ENCODE data around the gene SELENON. TPM values are rescaled to one million over a fixed set of nuclear protein-coding genes. Genes with fewer than 3 reads are reported as not detected.

SELENON gene, protein sequence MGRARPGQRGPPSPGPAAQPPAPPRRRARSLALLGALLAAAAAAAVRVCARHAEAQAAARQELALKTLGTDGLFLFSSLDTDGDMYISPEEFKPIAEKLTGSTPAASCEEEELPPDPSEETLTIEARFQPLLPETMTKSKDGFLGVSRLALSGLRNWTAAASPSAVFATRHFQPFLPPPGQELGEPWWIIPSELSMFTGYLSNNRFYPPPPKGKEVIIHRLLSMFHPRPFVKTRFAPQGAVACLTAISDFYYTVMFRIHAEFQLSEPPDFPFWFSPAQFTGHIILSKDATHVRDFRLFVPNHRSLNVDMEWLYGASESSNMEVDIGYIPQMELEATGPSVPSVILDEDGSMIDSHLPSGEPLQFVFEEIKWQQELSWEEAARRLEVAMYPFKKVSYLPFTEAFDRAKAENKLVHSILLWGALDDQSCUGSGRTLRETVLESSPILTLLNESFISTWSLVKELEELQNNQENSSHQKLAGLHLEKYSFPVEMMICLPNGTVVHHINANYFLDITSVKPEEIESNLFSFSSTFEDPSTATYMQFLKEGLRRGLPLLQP
- 10 to 100 TPM; 72.8 to 79.9 (median 74.1) TPM for polyA plus RNA-seq (ENCODE audit: insufficient read length in 3 of 3)

DNA sequence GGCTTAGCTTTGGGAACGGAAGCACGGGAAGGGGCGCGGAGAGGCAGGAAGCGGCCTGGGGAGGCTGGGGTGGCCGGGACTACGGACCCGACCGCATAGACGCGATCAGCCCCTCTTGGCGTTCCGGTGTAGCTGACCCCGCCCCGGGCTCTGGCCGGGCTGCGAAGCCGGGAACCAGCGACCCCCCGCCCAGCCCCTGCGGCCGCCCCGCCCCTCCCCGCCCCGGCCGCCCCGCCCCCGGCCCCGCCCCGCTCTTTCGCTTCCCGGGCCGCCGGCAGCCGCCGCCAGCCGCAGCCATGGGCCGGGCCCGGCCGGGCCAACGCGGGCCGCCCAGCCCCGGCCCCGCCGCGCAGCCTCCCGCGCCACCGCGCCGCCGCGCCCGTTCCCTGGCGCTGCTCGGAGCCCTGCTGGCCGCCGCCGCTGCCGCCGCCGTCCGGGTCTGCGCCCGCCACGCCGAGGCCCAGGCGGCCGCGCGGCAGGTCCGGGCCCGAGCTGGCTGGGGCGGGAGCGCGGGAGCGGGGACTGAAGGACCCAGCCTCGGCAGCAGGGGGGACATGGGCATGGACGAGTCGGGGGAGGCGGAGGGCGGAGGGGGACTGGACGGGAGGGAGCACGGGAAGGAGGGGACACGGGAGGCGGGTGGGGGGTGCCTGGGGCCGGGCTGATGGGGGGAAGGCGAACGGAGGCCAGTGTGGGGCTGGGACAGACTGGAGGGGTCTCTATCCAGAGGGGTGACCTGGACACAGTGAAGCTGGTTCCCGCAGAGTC lies at the start of gene SELENON:
TSS of gene SELENON (plus strand) at position 259 of the 768 bp plus-strand sequence. CDS start at position 297, 38 bp downstream.
- DNase-seq (ENCODE audit: low read depth in 3 of 3, low spot score in 2 of 3), result no peak

DNA sequence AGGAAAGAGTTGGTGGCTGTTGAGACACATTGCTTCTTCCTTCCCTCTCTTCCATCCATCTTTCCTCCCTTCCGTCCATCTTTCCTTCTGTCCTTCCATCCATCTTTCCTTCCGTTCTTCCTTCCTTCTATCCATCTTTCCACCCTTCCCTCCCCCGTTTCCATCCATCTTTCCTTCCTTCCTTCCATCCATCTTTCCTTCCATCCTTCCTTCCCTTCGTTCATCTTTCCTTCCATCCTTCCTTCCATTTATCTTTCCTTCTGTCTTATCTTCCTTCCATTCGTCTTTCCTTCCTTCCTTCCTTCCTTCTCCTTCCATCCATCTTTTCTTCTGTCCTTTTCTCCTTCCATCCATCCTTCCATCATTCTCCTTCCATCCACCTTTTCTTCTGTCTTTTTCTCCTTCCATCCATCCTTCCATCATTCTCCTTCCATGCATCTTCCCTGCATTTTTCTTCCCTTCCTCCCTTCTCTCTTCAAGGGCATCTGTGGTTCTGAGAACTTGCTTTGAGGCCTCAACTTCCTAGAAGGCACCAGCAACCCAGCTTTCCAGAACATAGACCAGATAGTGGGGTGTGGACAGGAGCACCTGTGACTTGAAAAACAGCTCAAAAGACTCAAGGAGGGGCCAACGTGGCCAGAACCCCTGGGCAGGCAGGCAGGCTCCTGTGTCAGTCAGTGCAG lies 48.9 kb upstream of the SELENON start:
- DNase-seq (ENCODE audit: low read depth in 3 of 3, low spot score in 2 of 3), result no peak

DNA sequence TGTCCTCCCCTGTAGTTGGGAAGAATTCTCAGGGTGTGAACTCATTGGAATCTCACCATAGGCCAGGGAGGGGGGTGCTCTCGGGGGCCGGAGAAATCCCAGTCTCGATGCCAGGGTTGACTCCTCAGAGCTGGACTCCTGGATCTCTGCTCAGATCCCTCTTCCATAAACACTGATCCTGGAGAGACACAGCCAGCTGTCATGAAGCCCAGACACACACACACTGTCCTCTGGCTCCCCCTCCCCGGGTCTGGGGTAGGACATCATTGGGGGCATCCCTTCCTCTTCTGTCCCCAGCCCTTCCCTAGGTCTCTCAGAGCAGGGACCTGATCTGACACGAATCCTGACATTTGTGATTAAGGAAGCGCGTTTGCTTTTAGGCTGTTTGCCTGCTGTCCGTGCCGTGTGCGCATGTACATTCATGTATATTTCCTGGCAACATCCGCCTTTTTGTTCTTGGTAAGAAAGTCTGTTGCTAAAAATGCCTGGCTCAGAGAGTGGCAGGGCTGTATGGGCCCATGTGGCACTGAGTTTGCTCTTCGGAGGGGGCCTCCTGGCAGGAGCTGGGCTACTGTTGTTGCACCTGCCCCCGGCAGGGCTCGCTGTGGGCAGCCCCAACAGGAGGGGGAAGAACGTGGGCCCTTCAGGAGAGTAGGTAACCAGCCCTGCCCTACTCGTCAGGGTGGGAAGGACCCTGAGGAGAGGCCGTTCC lies 45.4 kb upstream of the SELENON start:
- DNase-seq (ENCODE audit: low read depth in 3 of 3, low spot score in 2 of 3), result no peak

DNA sequence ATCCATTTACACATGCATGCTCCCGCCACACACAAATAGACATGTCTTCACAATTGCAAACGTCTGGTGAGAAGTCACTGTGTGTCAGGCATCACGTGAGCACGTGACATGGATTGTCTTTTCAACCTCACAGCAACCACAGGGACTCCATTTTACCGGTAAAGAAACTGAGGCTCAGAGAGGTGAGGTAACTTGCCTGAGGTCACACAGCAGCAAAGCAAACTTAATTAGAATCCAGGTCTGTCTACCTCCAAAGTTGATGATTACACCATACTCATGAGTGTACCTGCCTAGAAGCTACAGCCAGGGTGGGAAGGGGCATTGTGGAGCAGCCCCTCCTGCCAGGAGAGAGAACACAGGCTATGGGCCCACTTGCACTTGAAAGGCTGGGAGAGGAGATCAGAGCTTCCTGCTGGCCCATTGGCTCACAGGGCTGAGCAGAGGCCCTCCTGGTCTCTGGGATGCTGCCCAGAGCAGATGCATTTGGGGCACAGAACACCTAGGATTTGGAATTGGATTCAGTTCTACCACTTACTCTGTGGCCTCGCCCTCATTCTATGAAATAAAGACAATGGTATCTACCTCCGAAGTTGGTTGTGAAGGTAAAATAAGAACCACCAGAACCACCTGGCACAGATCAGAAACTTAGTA lies 44.4 kb upstream of the SELENON start:
- no peak for DNase-seq (ENCODE audit: low read depth in 3 of 3, low spot score in 2 of 3)

DNA sequence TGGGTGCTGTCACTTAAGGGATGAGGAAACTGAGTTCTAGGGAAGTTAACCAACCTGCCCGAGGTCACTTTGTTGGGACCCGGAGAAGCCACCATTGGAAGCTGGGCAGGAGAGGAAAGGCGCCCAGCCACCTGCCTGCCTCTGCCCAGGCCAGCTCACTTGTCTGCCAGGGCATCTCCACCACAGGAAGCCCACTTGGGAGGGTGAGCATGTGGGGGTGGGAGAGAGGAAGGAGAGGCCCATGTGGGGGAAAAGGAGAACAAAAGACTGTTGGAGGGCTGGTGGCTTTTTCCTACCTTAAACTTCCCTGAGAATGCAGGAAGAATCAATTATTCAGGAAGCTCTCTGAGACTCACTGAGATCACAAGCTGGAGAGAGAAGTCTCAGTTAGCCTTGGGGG lies 43.8 kb upstream of the SELENON start:
- DNase-seq (ENCODE audit: low read depth in 3 of 3, low spot score in 2 of 3), result no peak

DNA sequence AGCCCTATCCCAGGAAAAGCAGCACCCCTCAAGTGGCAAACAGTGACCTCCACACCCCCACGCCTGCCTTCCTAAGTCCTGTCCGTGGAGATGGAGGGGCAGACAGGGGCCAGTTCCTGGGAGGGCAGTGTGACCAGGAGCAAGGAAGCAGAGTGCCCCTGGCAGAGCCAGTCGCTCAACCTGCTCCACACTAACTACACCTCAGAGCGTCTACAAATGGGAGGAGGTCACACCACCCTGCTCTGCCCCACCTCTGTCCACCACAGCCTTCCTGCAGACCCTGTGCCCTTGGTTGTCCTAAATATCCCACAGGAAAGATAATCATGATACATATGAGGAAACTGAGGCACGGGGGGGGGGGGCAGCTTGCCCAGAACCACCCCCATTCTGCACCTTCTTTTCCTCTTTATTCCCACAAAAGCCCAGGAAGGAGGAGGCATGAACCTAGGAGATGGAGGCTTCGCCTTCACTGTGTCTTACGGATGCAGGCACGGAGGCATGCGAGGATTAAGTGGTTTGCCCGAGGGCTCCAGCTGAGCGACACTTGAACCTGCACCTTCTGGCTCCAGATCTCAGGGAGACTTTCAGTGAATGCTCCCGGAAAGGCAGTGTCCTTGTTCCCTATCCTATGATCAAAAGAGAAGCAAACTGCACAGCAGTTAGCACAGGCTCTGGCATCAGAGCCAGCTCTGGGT lies 42.7 kb upstream of the SELENON start:
- DNase-seq (ENCODE audit: low read depth in 3 of 3, low spot score in 2 of 3), result no peak

DNA sequence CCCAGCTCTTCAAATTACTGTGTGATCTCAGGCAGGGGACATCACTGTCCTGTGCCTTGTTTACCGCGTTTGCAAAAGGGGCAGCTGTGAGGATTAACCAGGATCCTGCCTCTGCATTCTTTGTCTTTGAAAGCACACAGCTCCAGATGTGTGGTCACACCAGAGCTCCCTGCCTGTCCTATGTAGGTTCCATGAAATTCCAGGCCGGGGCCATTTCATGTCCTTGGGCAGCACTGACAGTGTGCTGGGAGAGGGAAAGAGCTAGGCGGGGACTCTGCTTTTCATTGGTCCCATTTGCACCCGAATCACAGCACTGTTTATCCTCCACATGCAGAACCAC lies 42.2 kb upstream of the SELENON start:
- no peak for DNase-seq (ENCODE audit: low read depth in 3 of 3, low spot score in 2 of 3)

DNA sequence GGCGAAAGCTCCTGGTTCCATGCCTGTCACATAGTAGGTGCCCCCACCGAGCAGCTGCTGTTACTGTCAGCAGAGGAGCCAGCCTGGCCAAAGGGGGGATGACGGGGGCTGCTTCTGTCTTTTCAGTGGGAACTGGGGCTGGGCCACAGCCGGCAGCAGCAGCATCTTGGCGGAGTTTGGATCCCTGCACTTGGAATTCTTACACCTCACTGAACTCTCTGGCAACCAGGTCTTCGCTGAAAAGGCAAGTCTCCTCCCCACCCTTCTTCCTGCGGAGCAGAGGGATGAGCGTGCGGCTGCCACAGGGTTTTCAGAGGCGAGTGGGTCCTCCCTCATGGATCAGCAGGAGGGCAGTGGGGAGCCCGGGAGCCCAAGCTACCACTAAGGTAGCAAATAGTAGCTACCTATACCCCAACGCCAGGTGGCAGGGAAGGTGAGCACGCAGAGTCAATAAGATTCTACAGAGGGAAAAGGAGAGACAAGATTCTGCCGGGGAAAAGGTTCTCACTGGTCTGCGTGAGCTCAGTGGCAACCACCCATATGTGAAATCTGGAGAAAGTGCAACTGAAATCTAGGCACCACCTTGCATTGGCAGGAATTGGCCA lies 41.4 kb upstream of the SELENON start:
- no peak for DNase-seq (ENCODE audit: low read depth in 3 of 3, low spot score in 2 of 3)

DNA sequence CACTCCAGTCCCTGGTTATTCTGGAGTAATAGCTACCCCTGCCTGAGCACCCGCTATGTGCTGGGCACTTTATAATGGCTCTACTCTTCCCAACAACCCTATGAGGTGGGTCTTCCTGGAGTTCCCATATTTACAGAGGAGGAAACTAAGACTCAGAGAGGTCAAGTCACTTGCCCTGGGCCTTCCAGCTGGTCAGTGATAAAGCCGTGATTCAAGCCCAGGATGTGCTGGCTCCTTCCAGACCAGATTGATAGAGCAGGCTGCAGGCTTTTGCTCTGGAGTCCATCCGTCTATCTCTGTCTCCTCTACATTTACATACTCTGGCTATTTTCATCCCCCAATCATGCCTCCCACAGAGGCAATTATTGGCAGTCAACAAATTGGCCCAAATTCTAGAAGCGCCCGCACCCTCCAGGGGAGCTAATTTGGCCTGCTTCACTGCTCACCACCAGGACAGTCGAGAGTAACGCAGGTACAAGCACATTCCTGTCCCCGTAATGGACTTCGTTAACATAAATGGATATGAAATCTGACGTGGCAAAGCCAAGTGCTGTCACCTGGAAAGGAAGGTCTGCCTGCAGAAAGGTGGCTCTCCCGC lies 39.8 kb upstream of the SELENON start:
- no peak for DNase-seq (ENCODE audit: low read depth in 3 of 3, low spot score in 2 of 3)

DNA sequence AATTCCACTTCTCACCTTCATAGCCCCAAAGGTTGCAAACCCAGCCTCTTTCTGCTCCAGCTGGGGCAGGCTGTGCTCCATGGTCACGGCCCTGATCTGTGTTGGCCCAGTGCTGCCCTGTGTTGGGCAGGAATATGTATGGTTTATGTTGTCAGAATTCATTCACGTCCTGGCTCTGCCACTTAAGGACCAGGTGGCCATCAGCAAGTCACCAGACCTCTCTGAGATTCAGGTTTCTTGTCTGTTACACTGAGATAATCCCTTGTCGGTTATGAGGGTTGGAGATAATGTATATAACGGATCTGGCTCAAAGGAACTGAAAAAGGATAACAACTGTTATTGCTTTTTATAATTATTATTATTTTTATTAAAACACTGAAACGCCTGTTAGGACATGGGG lies 39.1 kb upstream of the SELENON start:
- DNase-seq (ENCODE audit: low read depth in 3 of 3, low spot score in 2 of 3), result no peak

DNA sequence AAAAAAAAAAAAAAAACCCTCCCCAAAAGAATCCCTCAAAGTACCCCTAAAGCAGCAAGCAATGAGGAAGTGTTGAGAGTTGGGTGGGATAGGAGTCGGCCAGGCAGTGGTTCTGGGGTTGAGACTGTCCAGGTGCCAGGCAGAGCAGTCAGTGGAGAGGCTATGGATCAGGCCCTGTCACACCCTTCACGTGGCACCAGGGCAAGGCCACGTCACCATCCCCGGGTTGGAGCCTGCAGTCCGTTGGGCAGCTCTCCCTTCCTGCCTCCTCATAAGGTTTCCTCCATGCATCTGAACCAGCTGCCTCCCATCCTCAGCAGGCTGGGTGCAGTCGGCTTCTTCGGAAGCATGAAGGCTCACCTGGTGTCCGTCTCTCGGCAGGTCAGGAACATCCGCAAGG lies 36.5 kb upstream of the SELENON start:
- no peak for DNase-seq (ENCODE audit: low read depth in 3 of 3, low spot score in 2 of 3)

DNA sequence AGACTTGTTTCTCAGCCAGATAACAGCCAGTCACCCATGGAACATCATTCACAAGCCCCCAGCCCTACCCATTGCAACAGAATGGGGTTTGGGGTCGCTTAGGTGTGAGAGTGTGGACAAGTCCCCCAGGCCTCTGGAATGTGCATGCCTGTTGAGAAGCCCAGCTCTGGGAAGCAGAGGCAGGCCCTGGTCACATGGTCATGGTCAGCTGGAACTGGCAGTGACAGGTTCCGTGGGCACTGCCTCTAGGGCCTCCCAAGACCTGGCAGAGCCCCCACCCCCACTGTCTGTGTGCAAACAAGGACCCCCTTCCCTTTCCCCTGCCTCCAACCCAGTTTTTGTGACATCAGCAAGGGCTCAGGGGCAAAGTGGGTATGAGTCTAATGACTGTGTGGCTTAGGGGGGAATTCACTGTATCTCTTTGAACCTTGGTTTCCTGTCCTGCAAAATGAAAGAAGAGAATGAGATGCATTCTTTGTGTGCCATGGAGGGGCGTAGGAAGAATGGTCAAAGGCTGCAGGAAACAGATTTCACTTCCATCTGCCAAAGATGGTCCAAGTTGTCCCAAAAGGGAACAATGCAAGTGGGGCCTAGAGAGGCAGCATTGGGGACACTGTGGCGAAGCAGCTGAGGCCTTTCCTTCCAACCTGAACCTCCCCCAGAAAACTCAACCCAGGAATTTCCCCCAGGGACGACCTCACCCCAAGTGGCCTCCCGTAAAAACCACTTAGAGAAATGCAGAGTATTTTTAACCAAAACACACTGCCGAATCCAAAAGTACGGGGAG lies 34.7 kb upstream of the SELENON start:
- DNase-seq (ENCODE audit: low read depth in 3 of 3, low spot score in 2 of 3), result no peak

DNA sequence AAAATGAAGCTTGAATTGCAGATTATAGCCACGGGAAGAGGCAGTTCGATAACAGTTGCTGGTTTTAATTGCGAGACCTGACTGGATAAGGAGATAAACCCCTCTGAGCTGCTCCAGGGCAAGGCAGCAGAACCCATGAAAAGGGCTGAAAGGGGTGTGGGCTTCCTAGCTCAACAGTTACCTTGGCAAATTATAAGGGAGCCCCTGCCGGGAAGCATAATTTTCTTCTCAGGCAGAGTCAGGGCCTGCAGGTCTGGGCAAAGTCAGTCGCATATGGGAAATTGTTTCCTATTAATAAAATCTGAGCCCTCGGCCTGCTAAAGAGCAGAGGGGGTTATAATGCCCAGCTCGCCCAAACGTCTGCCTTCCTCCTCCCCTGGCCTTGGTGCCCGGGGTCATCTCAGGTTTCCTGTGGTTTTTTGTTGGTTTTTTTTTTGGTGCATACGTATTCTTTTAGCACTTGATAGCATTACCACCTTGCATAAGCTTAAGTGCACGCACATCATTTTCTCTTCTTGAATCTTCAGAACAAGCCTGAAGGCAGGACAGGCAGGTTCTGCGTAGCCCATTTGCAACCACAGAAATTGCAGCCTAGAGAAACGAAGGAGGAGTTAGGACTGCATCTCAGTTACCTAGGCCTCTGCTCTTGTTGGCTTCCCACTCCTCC lies 33.9 kb upstream of the SELENON start:
- no peak for DNase-seq (ENCODE audit: low read depth in 3 of 3, low spot score in 2 of 3)

DNA sequence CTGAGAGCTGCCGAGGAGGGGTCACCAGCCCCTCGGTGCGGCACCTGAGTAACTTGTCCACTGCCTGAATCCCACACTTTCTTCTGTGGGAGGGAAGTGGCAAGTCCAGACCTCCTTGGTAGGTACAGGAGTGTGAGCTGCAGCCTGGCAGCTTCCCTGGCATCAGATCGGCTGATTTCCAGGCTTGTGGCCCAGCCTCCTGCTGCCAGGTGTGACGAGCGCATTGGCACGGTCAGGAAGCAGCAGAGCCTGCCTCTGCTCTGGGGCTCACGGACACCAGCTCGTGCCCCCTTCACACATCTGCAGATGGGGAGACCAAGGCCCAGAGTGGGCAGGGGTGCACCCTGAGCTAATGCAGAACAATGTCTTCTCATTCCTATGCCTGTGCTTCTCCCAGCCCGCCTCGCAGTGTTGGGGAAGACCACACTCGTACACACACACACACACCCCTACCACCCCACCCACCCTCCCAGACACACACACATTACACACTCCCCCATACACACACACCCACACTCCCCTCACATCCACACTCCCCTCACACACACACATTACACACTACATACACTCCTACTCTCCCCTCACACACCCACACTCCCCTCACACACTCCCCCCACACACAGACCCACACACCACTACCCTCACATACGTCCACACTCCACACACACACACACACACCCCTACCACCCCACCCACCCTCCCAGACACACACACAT lies 33.1 kb upstream of the SELENON start:
- DNase-seq (ENCODE audit: low read depth in 3 of 3, low spot score in 2 of 3), result no peak

DNA sequence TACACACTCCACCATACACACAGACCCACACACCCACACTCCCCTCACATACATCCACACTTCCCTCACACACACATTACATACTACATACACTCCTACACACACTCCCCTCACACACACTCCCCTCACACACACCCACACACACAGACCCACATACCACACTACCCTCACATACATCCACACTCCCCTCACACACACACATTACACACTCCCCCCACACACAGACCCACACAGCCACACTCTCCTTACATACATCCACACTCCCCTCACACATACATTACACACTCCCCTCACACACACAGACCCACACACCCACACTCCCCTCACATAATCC lies 32.6 kb upstream of the SELENON start:
- DNase-seq (ENCODE audit: low read depth in 3 of 3, low spot score in 2 of 3), result no peak

DNA sequence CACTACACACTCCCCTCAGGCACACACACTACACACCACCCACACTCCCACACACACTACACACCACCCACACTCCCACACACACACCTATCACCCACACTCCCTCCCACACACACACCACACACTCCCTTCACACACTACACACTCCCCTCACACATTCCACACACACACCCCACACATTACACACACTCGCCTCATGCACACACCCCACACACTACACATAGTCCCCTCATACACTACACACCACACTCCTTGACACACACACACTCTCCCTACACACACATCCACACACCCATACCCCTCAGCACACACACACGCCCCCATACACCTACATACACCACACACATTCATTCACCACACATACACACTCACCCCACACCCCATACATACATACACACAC lies 31.0 kb upstream of the SELENON start:
- no peak for DNase-seq (ENCODE audit: low read depth in 3 of 3, low spot score in 2 of 3)

Measured in right renal cortex interstitium (tissue), 3 donors.